COR-L47 (cell line): ENCODE results near the gene BCL10.

Source experiments
- DNase-seq: peaks from one replicate; lab custom pipeline; 2025; lab: John Stamatoyannopoulos, UW

Gene BCL10

DNA sequence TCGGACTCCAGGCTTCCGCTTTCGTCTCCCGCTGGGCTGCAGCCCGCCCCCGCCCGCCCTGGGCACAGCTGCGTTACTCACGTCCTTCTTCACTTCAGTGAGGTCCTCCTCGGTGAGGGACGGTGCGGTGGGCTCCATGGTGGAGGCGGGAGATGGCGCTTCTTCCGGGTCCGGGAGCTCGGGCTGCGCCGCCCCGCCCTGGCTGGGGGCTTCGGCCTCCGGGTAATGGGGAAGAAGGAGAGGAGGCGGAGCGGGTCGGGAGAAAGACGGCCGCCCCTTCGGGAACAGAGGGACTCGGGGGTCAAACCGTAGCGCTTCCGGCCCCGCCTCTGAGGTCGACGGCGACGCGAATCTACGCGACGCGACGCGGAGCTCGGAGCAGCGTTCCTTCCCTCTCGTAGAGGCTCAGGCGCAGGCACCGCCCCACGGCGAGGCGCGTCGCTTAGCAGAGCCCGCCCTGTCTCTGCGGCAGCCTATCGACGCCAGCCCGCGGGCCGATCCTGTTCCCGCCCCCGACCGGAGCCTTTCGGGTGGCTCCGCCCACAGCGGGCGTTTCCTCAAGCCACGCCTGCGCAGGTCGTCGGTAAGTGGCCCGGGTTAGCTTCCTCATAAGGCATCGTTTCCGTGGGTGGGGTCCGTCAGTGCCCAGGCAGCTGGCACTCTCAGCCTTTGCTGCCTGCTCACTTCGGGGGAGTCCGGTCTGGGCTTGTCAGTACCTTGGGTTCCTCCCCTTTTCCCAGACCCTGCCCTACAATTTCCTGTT lies at the start of gene BCL10:
BCL10 (minus strand) TSS at position 418 of the 763 bp plus-strand sequence; CDS start at position 138, 280 bp downstream.
- peak; percentile 98 for DNase-seq

DNA sequence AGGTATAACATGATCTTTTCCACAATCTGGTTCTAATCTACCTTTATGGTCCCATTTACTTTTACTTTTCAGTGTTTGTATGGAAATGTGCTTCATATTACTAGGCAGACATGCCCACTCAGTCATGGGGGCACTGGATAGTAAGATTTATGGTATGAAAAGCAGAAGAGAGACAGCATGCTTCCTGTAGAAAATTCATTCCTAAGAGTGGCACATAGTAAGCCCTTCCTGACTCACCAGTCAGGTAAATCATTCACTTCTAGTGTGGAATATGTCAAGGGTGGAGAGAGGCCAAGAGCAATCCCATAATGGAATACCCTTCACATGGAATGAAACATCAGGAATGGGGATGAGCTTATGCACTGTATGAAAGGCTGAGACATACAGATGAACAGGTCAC lies 49.5 kb upstream of the BCL10 start:
- DNase-seq, result no peak

DNA sequence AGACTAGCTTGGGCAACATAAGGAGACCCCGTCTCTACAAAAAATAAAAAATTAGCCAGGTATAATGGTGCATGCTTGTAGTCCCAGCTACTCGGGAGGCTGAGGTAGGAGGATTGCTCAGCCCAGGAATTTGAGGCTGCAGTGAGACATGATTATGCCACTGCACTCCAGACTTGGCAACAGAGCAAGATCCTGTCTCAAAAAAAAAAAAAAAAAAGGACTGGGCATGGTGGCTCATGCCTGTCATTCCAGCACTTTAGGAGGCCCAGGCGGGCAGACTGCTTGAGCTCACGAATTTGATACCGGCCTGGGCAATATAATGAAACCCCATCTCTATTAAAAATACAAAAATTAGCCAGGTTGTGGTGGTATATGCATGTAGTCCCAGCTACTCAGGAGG lies 47.3 kb upstream of the BCL10 start:
- no peak for DNase-seq

DNA sequence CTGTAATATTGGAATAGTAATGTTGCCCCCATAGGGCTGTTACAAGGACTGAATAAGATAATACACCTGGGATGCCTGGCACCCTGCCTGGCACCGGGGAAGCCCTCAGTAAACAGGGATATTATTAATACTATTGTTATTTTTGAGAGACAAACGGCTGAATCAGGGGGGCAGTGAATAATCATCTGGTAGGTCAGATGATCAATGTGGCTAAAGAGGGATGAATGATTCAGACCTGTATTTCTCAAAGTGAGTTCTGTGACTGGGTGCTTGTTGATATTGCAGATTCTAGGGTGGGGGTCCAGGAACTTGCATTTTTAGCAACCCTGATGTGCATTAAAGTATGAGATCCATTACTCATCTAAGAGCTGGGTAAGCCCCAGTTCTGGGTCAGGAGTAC lies 46.2 kb upstream of the BCL10 start:
- DNase-seq, result no peak

DNA sequence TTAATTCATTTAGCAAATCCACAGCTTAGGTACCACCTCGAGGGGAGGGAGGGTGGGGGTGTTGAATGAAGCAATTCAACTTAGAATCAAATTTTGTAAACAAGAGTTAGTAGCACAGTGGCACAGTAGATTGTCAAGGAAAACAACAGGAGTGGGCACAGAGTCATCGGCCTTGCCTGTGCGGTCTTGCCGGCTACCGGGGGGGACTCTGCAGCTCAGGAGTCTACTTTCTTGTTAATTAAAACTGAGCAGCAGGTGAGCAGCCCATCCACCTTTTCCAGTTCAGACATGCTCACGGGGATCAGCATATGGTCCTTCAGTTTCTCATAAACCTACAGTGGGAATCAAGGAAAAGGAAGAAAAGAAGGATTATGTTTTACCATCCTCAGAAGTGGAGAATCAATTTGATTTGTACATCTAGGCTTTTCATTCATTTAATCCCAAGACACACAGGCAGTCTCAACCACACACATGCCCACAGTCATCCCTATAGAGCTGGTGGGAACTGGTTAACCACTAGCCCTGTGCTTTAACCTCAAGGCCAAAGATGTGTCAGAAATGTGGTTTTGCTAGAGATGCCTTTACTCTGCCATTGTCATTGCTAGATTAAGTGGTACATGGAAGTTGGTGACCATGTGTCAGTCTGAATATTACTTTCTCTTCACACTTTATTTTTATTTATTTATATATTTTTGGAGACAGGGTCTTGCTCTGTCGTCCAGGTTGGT lies 45.0 kb upstream of the BCL10 start:
- no peak for DNase-seq

DNA sequence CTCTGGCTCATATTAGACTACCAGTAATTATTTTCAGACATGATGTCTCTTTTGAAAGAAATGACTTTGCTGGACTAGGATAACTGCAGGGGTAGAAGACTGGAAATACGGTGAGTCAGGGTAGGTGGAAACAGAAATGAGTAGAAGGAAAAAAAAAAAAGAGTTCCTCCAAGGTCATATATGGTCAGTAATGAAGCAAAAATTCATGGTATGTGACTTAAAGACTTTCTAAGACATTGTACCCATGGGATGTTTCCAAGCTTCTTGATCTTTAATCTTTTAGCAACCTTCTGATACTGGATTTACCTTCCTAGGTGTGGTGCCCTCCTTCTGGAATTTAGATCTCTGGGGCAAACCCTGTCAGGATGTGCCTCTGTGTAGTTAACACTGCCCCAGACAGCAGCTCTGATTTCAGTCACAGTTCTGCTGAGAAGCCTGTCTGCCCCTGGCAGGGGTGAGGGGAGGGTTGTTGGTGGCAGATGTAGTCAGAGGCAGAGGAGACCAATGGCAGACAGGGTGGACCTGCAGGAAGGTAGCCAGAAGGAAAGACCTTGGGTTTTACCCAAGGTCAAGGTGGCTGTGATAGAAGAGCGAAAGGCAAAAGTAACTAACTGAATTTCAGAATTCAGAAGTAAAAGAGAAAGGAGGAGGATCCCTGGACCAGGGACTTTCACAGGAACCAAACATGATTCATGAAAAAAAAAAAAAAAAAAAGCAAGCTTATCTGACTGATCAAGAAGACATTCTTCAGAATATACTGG lies 44.1 kb upstream of the BCL10 start:
- no peak for DNase-seq

DNA sequence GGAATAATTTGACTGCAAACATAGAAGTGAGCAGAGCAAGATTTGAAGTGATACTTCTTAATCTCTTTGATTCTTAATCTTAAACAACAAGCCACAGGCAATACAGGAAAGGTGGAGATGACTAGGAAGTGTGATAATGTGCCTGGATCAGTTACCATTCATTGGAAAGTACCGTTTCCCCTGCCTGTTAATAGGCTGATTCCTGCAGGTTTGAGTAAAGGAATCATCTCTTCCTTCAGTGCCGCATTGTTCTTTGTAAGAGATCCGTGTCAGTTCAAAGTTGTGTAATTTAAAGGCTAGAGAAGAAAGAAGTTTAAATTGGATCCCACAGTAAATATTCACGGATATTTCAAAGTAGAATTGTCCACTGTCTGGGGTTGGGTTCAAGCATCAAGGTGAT lies 43.5 kb upstream of the BCL10 start:
- no peak for DNase-seq

DNA sequence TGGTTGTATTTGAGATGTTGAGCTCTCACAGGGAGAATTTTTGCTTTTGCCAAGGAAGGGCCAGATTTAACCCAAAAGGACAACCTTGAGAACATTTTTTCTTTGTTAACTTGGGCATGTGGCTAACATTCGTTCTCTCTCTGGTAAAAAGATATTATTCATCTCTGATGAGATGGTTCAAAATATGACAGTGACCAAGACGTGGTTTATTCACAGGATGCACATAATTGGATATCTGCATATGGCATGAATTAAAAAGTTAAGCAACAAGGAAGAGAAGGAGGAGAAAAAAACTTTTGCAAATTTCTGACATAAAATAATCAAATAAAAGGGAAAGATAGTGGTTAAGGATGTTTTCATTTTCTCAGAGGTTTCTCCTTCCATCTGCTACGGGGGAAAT lies 43.1 kb upstream of the BCL10 start:
- DNase-seq, result no peak

DNA sequence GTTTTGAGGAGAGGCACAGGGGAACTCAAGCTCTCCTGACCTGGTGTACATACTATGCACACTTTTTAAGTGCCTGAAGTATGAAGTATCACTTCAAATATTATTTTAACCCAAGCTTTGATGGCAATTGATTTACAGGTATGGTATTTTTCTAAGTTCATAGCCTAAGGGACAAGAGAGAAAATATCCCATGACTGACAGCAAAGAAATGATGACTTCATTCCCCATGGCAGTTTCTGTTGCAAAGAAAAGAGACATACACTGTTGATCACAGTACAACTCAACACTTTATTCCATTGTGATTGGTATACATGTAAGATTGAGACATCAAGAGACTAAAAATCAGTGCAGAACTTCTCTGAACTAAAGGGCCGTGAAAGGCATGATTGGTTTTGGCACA lies 41.8 kb upstream of the BCL10 start:
- DNase-seq, result no peak

DNA sequence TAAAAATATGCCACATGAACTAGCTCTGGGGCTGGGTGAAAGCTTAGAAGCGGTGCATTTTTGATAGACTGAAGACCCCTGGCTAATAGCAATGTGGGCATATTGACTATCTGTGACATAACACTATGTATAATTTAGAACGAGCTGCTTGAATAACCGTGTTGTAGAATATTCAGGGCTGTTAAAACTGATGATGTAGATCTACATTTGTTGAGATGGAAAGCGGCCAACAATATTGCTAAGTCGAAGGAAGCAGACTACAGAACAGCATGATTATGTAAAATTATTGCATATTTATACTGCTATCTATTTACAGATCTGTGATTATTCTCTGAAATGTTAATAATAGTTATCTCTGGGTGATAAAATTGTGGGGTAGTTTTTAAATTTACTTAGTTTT lies 41.1 kb upstream of the BCL10 start:
- no peak for DNase-seq

DNA sequence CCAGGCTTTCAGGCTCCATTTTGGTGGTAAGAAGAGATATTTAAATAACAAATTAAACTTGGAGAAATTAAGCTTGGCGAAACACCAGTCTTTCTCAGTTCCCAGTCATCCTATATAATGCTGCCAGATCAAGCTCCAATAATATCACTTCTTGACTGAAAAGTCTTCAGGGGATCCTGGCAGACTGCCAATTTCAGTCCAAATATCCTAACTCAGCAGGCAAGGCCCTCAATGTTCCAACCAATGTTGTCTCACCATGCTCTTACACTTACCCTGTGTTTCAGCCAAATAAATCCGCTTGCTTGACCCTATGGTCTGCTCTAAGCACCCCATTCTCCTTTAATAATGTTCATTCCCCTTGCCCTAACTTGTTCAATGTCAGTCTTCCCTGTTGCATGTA lies 39.9 kb upstream of the BCL10 start:
- peak; percentile 77 for DNase-seq

DNA sequence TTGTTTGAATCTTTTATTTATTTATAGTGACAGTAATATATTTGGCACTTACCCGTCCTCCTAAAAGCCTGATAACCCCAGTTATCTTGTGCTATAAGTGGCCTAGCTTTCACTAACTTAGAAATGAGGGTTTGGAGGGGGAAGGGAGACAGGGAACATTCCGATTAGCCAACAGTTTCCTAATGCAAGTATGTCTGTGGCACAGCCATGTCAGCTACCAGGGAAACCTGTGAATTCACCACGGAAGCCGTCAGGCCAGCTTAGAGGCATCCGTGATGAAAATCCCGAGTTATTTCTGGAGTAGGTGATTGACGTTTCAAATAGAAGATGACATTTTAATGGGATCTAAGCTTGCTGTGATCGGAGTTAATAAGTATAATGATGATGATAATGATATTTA lies 39.4 kb upstream of the BCL10 start:
- peak; percentile 57 for DNase-seq

DNA sequence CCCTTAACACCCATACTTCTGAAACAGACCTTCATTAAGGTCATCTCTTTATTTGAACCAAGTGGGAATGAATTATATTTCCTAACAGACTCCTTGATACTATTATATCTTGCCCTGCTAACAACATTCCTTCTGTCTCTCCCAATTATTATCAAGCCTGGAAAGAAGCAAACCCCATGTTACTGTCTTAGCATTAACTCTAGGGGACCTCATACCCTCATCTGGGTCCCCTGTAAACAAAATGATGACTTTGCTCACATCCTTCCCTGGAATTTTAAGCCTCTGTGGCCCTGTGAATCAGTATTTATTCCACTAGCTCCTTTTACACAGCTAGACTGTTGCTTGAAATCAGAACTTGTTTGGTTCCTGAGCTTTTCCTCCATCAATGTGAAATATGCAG lies 38.3 kb upstream of the BCL10 start:
- no peak for DNase-seq

DNA sequence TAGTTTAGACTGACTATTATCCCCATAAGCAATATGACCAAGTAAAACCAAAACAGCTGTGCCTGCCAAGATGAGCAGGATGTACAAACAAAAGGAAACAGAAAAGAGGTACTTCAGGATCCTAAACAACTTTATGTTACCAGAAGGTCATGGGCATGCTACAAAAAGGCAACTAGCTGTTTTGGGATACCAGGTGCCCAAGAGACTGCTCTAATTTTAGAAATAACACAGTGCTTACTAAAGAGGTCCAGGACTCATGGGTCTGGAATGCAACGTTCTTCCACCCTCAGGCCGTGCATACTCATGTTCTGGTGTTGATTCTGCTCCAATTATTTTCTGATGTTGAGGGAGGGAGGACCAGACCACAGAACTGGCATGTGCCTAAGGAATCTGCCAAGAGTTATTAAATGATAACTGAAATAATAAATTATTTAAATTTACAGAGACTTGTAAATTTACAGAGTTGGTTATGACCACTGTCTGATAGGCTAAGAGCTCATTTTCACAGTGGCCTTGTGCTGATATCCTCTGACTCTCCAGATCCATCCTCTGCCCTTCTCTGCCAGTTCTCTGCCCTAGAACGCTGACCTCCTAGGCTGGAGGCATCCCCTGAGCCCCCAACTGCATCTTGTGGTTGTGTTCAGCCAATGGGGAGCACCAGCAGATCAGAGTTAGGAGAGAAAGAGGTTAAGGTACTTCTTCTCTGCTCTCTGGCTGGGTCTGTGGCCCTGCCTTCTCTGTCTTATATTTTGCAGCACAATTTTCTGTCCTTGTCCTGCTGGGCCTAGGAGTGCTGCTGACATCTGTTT lies 37.7 kb upstream of the BCL10 start:
- peak; percentile 18 for DNase-seq

DNA sequence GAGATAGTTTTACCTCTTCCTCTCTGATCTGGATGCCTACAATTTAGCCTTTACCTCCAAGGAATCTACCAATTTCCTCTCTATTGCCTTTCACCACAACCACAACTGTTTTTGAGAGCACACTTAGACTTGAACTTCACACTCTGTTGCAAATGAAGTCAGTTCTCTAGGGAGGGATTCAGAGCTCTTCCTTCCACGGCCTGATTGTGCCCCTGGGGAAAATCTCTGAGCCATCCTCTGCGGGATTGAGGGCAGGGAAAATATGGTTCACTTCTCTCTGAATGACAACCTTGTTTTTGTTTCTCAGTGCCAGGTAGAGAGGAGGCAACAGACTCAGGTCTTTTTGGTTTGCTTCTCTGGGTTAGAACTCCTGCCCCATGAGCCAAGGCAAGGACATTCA lies 35.4 kb upstream of the BCL10 start:
- DNase-seq, result no peak

DNA sequence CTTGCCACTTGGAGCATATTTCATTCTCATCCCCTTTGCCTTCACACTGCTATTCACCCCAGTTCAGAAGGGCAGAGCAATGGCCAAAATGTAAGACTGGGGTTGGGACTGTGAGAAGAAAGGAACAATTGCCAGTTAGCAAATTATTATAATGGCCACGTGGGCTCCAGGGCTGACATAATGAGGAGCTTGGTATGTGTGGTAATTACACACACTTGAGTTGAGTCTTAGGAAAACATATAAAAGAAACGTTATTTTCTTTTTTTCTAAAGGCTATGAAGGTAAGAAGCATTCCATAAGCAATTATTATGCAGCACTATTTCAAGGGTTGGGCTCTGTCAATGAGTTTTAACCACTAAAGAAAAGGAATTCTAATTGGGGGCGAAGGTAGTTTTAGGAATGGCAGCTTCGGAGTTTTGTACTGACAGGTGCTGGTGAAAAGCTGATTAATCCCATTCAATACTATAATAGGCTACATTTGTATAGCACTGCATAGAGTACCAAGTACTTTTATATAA lies 32.5 kb upstream of the BCL10 start:
- DNase-seq, result no peak

DNA sequence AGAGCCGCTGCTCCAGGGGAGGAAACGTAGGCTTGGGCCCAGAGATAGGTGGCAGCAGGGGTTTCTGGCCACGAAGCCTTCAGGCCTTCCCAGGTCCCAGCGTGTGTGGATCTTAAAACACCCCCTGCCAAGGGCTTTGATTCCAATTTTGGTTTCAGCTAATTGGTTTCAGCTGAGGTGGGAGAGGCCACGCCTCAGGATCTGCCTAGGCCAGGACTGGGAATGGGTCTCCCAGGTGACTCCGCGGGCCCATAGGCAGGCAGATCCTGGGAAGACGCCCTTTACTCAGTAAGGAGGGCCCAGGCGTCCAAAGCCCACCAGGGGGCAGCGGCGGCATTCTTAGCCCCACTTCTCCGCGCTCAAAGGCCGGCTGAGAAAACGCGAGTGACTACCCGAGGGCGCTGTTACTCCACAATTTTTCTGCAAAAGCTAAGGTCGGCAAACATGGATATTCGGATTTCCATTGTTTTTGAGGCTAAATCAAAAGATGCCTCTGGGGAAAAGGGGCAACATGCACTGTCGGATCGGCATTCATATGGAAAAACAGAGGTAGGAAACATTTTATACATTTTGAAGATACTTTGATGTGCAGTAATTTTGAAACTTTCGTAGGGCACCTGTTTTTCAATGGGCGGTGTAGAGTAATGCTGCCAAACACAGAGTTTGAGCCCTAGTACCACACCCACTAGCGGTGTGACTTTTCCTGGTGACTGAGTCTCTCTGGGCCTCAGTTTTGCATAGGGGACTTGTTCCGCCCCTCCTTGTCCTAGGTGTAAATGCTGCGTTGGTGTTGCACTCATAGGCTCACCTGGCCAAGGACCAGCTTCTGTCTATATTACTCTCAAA lies 31.8 kb upstream of the BCL10 start:
- DNase-seq, result peak; percentile 84

DNA sequence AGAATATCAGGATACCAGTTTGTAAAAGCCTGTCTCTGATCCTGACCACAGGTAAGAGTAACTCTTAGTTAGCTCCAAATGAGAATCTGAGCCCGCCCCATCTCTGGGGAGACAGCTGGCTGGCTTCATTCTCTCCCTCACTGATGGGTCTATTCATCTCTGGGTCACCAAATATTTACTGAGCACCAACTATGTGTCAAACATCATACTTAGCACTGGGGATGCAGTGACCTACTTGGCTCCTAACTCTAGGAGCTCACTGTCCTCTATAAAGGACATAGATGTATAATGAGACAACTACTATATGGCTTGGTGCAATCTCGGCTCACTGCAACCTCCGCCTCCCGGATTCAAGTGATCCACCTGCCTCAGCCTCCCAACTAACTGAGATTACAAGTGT lies 29.8 kb upstream of the BCL10 start:
- no peak for DNase-seq

DNA sequence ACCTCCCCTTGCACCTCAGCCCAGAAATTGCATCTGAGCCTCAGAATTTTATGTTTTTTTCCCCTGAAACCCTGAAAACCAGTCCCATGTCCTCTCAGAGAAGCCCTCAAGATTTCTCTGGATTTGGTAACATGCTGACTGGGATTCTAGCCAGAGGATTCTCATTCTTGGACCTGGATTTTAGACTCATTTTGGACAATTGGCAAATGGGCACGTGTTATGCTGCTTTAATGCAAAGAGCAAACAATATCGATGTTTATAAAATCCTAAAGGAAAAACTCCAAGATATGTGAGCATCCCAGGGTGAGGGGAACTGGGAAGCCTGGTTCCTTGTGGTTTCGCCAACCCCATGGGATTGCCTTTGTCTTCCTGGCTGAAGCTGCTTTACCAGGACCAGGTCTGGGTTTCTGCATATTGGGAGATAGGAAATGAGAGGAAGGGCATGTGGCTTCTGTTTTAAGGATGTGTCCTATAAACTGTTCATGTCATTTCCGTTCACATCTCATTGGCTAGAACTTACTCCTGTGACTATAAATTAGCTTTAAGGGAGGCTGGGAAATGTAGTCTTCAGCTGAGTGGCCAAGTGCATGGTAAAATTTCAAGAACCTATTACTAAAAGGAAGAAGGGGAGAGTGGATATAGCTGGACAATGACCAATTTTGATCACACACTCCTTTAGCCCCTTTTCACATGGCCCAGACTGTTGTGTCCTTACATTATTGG lies 27.2 kb upstream of the BCL10 start:
- DNase-seq, result no peak

DNA sequence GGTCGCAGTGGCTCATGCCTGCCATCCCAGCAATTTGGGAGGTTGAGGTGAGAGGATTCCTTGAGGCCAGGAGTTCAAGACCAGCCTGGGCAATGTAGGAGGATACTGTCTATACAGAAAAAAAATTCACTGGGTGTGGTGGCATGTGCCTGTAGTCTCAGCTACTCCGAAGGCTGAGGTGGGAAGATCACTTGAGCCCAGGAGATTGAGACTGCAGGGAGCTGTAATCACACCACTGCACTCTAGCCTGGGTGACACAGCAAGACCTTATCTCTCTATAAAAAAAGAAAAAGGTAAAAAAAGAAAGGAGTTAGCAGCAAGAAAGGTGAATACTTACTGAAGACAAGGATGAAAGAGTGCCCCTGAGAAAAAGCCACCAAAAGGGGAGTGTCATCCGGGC lies 23.7 kb upstream of the BCL10 start:
- no peak for DNase-seq
